Kidney capillary endothelial cell (primary cell): ENCODE data around the gene EIF2S3.
A peak's percentile ranks its signal among the peaks of the same experiment; 100 is the strongest.
"Not testable (repeated sequence)": the region's sequence is repeated elsewhere in the genome, so short reads cannot be mapped to it uniquely, and the experiment has no call there.

Source experiments
- DNase-seq: peaks from one replicate; pipeline ENCODE4 v3.0.0-alpha.2; 2018; ENCODE audit warnings: low spot score

Gene EIF2S3

DNA sequence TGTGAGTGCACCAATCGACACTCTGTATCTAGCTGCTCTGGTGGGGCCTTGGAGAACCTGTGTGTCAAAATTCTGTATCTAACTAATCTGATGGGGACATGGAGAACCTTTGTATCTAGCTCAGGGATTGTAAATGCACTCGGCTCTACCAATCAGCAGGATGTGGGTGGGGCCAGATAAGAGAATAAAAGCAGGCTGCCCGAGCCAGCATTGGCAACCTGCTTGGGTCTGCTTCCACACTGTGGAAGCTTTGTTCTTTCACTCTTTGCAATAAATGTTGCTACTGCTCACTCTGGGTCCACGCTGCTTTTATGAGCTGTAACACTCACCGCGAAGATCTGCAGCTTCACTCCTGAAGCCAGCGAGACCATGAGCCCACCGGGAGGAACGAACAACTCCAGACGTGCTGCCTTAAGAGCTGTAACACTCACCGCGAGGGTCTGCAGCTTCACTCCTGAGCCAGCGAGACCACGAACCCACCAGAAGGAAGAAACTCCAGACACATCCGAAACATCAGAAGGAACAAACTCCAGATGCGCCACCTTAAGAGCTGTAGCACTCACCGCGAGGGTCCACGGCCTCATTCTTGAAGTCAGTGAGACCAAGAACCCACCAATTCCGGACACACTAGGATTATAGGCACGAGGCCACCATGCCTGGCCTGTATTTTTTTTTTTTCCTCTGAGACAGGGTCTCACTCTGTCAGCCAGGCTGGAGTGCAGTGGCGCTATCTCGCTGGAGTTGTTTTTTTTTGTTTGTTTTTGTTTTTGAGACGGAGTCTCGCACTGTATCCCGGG, 4.0 kb upstream of the EIF2S3 start:
- DNase-seq, result not testable (repeated sequence)

DNA sequence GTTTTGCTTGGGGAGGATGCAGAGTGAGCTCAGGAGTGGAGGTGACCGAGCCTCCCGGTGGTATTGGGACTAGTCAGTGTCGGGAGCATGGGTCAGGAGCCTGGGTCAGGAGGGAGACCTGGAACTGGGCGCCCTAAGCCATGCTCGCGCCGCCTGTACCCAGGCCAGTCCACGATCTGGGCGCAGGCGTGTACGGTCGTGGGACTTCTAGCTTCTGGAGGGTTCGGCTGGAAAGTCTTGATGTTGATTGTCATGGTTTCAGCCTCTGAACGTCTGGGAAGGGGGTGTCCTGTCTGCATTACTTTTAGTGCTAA, 244 bp downstream of the EIF2S3 start:
- DNase-seq, result no peak

DNA sequence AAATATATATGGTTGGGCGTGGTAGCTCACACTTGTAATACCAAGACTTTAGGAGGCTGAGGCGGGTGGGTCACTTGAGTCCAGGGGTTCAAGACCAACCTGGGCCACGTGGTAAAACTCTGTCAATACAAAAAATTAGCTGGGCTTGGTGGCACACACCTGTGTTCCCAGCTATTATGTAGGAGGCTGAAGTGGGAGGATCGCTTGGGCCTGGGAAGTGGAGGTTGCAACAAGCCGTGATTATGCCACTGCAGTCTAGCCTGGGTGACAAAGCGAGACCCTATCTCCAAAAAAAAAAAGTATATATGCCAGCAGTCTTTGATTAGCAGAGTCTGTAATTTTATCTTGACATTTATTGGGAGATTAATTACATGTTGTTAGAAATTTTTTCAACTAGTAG, 8.7 kb downstream of the EIF2S3 start:
- DNase-seq, result no peak

DNA sequence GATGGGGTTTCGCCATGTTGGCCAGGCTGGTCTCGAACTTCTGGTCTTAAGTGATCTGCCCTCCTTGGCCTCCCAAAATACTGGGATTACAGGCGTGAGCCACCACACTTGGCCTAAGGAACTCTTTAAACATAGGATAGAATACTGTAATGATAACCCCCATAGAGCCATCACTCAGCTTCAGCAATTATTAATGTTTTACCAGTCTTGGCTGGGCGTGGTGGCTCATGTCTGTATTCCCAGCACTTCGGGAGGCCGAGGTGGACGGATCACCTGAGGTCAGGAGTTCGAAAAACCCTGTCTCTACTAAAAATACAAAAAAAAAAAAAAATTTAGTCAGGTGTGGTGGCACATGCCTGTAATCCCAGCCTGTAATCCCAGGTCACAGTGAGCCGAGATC, 15.1 kb downstream of the EIF2S3 start:
- DNase-seq, result no peak

GRCh38 chrX:24079411-24079810, 24.7 kb downstream of the EIF2S3 start:
- DNase-seq, result no peak

- DNase-seq, result not testable (repeated sequence)
These were observed 25.5 kb downstream of the EIF2S3 start for GRCh38 chrX:24080245-24080644.

DNA sequence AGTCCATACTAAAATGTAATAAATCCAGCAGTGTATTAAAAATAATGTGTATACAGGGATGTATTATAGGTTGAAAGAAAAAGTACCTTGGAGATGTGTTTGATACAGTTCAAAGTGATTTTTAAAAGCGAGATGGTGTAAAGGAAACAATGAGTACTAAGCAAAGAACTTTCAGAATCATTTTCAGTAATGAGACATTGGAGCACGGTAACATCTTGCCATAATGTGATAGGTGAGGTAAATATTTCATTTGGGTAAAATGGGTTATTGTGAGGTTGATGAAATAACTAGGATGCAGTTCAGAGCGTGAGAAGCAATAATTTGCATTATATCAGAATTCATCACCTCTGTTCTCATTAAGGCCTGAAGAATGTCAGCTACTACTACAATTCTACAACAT, 25.9 kb downstream of the EIF2S3 start:
- DNase-seq, result no peak

GRCh38 chrX:24081661-24082154, 27.0 kb downstream of the EIF2S3 start:
- peak; percentile 46 for DNase-seq

DNA sequence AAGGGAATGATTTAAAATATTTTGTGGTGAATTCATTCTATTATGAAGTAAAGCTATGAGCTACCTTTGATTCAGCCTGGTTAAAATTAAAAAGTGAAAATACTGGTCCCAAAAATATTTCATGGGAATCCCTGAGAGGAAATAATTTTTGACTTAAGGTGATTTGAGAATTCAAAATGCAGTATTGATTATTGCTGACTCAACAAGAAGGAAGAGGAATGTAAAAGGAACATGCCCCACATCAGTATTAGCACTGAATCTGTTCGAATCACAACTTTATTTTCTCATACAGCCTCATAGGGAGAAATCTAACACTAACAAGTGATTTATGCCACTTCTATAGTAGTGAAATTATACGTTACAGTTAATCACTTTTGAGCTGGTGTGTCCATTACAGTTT, 27.7 kb downstream of the EIF2S3 start:
- no peak for DNase-seq

GRCh38 chrX:24085101-24085500, 30.3 kb downstream of the EIF2S3 start:
- DNase-seq, result no peak

GRCh38 chrX:24090300-24091200, 35.8 kb downstream of the EIF2S3 start:
- no peak for DNase-seq

DNA sequence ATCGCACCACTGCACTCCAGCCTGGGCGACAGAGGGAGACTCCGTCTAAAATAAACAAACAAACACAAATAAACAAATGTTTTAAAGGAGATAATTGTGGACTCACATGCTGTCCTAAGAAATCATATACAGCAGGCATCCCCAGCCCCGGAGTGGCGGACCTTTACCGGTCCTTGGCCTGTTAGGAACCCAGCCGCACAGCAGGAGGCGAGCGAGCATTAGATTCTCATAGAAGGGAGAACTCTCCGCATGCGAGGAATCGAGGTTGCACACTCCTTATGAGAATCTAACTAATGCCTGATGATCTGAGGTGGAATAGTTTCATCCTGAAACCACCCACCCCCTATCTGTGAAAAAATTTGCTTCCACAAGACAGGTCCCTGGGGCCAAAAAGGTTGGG, 39.0 kb downstream of the EIF2S3 start:
- no peak for DNase-seq

DNA sequence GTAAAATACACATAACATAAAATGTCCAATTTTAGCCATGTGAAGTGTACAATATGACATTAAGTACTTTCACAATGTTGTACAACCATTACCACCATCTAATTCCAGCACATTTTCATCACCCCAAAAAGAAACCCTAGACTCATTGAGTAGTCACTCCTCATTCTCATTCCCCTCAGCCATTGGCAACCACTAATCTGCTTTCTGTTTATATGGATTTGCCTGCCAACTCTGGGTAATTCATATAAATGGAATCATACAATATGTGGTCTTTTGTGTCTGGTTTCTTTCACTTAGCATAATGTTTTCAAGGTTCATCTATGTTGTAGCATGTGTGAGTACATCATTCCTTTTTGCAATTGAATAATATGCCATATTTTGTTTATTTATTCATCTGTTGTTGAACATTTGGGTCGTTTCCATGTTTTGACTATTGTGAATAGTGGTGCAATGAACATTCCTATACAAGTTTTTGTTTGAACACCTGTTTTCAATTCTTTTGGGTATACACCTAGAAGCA, 43.0 kb downstream of the EIF2S3 start:
- DNase-seq, result no peak

- no peak for DNase-seq
These were observed 44.2 kb downstream of the EIF2S3 start for GRCh38 chrX:24098932-24099331.

GRCh38 chrX:24099394-24099793, 44.6 kb downstream of the EIF2S3 start:
- no peak for DNase-seq

- peak; percentile 10 for DNase-seq
These were observed 46.0 kb downstream of the EIF2S3 start for GRCh38 chrX:24100713-24101112.

DNA sequence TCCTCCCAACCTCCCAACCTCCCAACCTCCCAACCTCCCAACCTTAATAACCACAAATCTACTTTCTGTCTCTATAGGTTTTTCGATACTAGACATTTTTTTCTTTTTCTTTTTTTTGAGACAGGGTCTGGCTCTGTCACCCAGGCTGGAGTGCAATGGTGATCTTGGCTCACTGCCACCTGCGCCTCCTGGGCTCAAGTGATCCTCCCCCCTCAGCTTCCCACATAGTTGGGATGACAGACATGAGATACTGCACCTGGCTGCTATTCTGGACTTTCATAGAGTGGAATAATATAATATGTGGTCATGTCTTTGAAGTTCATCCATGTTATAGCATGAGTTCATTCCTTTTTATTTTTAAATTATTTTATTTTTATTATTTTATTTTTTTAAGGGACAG, 55.3 kb downstream of the EIF2S3 start:
- DNase-seq, result no peak

DNA sequence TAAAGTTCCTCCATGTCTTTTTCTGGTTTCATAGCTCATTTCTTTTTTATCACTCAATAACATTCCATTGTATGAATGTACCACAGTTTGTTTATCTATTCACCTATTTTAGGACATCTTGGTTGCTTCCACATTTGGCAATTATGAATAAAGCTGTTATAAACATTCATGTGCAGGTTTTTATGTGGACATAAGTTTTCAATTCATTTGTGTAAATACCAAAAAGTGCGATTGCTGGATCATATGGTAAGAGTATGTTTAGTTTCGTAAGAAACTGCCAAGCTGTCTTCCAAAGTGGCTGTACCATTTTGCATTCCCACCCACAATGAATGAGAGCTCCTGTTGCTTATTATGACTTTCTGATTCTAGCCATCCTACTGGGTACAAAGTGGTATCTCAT, 58.4 kb downstream of the EIF2S3 start:
- no peak for DNase-seq

DNA sequence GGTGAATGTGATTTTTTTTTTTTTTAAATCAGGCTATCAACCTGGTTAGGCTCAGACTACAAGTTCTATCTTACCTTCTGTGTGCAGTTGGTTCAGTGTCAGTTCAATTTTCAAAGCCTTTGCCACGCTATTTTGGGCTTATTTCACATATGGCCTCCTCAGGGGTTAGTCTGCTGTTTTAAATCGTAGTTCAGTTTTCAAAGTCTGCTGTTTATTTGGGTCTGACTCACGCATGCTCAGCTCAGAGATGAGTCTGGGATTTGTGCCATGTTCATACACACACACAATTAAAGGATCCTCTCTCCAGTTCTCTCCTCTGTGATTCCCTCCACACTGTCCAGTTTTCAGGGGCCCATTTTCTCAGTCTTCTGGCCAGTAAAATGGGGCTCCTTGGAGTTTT, 62.5 kb downstream of the EIF2S3 start:
- no peak for DNase-seq

DNA sequence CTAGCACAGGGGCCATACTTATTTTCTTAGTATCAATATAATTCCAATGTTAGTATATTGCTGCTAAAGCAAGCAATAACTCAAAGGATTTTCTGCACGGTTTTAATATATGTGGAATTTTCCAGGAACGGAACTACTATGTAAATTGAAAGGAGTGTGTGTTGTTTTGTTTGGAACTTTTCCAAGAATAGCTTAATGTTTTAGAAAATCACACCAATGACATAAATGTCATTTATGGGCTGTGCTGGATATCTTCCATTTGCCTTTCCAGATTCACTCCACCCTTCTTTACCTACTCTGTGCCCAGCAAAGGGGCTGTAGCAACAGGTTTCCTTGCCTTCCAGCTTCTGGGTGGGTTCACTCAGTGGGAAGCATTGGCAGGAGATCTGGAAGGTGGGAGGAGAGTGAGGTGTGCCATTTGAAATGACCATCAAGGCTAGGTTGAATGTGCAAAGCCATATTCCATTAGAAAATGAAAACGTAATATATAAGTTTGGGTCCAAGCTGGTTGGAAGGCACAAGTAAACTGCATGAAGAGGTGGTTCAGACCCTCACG, 69.6 kb downstream of the EIF2S3 start:
- no peak for DNase-seq

GRCh38 chrX:24125028-24125612, 70.4 kb downstream of the EIF2S3 start:
- DNase-seq, result no peak
